GM12873 (cell line): ENCODE data around the gene ZNF695.

Experiments
- TF ChIP-seq, protein P1 (sequence below): IDR thresholded peaks from 2 replicates; pipeline ENCODE4 v1.5.1; 2012; ENCODE audit warnings: low read depth, mild to moderate bottlenecking, moderate library complexity, low read length, control low read depth; ENCODE audit not compliant: insufficient read depth; ENCODE audit errors: missing control alignments

Gene ZNF695

DNA sequence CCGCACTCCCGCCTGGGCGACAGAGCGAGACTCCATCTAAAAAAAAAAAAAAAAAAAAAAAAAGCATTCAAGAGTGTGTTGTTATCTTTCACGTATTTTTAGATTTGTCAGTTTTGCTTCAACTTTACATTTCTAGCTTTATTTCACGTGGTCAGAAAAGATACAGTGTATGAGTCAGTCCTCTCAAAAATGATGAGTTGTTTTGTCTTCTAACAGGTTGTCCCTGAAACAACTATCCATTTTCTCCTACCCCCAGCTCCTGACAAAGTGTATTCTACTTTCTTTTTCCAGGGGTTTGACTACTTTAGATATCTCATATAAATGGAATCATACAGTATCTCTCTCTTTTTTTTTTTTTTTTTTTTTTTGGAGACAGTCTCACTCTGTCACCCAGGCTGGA is 5.5 kb upstream of the ZNF695 start:
- TF ChIP-seq, protein P1, sequence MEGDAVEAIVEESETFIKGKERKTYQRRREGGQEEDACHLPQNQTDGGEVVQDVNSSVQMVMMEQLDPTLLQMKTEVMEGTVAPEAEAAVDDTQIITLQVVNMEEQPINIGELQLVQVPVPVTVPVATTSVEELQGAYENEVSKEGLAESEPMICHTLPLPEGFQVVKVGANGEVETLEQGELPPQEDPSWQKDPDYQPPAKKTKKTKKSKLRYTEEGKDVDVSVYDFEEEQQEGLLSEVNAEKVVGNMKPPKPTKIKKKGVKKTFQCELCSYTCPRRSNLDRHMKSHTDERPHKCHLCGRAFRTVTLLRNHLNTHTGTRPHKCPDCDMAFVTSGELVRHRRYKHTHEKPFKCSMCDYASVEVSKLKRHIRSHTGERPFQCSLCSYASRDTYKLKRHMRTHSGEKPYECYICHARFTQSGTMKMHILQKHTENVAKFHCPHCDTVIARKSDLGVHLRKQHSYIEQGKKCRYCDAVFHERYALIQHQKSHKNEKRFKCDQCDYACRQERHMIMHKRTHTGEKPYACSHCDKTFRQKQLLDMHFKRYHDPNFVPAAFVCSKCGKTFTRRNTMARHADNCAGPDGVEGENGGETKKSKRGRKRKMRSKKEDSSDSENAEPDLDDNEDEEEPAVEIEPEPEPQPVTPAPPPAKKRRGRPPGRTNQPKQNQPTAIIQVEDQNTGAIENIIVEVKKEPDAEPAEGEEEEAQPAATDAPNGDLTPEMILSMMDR: no peak

DNA sequence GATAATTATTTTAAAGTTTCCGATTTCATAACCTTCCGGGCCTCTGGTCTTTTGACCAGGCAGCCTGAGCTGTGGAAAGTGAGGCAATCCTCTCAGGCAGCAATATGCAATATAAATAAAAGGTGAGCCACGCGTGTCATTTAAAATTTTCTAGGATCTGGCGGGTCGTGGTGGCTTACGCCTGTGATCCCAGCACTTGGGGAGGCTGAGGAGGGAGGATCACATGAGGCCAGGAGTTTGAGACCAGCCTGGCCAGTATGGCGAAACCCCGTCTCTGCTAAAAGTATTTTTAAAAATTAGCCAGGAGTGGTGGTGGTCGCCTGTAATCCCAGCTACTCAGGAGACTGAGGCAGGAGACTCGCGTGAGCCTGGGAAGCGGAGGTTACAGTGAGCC is 546 bp upstream of the ZNF695 start:
- TF ChIP-seq, protein P1: no peak

DNA sequence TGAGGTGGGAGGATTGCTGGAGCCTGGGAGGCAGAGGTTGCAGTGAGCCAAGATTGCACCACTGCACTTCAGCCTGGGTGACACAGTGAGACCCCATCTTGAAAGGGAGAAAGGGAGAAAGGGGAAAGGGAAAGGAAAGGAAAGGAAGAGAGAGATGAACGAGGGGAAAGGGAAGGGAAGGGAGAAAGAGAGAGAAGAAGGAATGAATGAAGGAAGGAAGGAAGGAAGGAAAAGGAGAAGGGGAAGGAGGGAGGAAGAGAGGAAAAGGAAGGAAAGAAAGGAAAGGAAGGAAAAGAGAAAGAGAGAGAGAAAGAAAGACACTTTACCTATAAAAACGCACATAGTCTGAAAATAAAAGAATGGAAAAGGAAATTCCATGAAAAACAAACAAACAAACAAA is 18.0 kb downstream of the ZNF695 start:
- TF ChIP-seq, protein P1: no peak

DNA sequence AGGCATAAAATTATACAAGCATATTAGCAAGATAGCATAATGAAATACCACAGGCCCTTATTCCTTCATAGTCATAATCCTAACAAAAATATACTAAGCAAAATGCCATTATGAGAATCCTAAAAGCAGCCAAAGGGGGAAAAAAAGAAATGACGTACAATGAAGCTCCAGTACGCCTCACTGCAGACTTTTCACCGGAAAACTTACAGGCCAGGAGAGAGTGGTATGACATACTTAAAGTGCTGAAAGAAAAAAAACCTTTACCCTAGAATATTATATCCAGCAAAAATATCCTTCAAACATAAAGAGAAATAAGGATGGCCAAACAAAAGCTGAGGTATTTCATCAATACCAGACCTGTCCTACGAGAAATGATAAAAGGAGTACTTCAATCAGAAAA is 19.5 kb downstream of the ZNF695 start:
- TF ChIP-seq, protein P1: no peak

DNA sequence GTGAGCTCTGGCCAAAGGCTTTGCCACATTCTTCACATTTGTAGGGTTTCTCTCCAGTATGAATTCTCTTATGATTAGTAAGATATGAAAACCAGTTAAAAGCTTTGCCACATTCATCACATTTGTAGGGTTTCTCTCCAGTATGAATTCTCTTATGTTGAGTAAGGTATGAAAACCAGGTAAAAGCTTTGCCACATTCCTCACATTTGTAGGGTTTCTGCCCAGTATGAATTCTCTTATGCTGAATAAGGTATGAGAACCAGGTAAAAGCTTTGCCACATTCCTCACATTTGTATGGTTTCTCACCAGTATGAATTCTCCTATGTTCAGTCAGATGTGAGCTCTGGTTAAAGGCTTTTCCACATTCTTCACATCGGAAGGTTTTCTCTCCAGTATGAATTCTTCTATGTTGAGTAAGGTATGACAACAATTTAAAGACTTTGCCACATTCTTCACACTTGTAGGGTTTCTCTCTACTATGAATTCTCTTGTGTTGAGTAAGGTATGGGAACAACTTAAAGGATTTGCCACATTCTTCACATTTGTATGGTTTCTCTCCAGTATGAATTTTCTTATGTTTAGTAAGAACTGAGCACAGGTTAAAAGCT is 20.7 kb downstream of the ZNF695 start:
- TF ChIP-seq, protein P1: no peak

DNA sequence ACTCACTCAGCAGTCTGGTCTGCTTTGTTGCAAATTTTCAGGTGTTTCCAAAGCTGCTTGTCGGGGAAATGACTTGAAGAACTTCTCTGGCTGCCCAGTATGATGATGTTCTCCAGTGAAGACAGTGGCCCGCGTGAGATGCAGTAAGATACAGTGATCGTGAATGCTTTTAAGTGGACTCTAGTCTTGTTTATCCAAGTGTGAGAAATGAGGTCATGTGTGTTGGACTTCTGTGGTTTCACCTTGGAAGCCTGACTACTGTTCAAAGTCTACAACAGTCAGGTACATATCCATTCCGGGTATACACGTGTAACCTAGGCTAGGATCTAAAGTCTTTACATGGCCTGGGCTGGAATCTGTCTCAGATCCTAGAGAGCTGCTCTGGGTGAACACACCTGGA is 29.1 kb downstream of the ZNF695 start:
- TF ChIP-seq, protein P1: no peak

DNA sequence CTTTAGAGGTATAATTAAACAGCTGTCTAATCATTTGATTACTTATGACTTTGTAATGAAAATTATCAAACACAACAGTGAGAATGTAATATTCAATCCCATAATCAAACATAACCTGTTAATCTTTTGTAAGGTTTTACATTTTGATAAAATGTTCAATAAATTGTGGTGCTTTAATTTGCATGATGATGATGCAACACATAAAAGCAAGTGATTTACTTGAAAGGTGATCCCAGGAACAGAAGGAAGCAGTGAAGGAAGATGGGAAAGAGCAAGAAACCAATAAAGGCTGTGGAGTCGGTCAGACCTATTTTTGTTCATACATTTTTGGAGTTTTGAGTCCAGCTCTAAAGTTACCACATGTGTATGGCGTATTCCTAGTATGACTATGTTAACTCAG is 29.6 kb downstream of the ZNF695 start:
- TF ChIP-seq, protein P1: no peak
